Stomach (tissue), 9 donors: ENCODE data around the gene IRF4. TPM values are rescaled to one million over a fixed set of nuclear protein-coding genes. Genes with fewer than 3 reads are reported as not detected.

ENCODE experiments used
- DNase-seq, 2 donors: peaks; one replicate each; pipeline versions ENCODE4 v3.0.0 to v3.0.0-alpha.2; 2013 to 2019
- H3K27ac ChIP-seq, 5 donors: fragments of 200-600 bp in 4 of 5; sonication (generic) in 4 of 5; one replicate each; pipeline ENCODE4 v1.5.1; 2013 to 2019; ENCODE audit warnings: mild to moderate bottlenecking in 1 of 5, moderate library complexity in 1 of 5
- H3K27me3 ChIP-seq, 3 donors: fragments of 200-600 bp; sonication (generic); one replicate each; pipeline ENCODE4 v1.5.1; 2017 to 2019; ENCODE audit warnings: mixed run types in 1 of 3
- H3K36me3 ChIP-seq, 4 donors: fragments of 200-600 bp; sonication (generic); 1 replicate in 3 of 4; 2 replicates in 1 of 4; pipeline ENCODE4 v1.5.1; 2016 to 2019
- H3K4me1 ChIP-seq, 4 donors: fragments of 200-600 bp; sonication (generic); one replicate each; pipeline ENCODE4 v1.5.1; 2016 to 2019
- H3K4me3 ChIP-seq, 4 donors: fragments of 200-600 bp; sonication (generic) in 3 of 4; one replicate each; pipeline ENCODE4 v1.5.1; 2016 to 2019; ENCODE audit warnings: mild to moderate bottlenecking in 1 of 4
- H3K9me3 ChIP-seq, 4 donors: fragments of 200-600 bp; sonication (generic); one replicate each; pipeline ENCODE4 v1.5.1; 2016 to 2019
- EP300 ChIP-seq: sonication (generic); formaldehyde crosslinking; IDR thresholded peaks from one replicate; pipeline ENCODE4 v1.6.1; 2017; ENCODE audit warnings: antibody characterized with exemption
- POLR2A ChIP-seq, 4 donors: fragments of 450-650 bp; IDR thresholded peaks; one replicate each; pipeline ENCODE4 v1.6.1; 2016; ENCODE audit warnings: antibody characterized with exemption in 4 of 4, control low read depth in 2 of 4, mild to moderate bottlenecking in 1 of 4, moderate library complexity in 1 of 4
- POLR2AphosphoS5 ChIP-seq, 3 donors: sonication (generic); formaldehyde crosslinking; IDR thresholded peaks; one replicate each; pipeline ENCODE4 v1.6.1; 2016; ENCODE audit warnings: antibody characterized with exemption in 3 of 3
- WGBS, 5 donors: extraction: QIAGEN DNeasy Blood & Tissue Kit in 3 of 5; methylation state at CpG; one replicate each; pipeline versions ENCODE4 v1.1.5 to v1.1.7; 2013 to 2018; 5-methylcytosine and 5-hydroxymethylcytosine counted together
- intact Hi-C: fragments of 100-400 bp; cut with DNase I; formaldehyde crosslinking; loops from one replicate; pipeline ENCODE4 v1.15.1; 2023; ENCODE audit warnings: low total_unique reads
- polyA plus RNA-seq, 3 donors: library from polyadenylated mRNA; stranded (reverse); fragments of 200-250 nt; gene quantifications; one replicate each; pipeline ENCODE4 v1.2.3, GENCODE V29; 2013
- total RNA-seq, 5 donors: library from RNA; depleted of rRNA; stranded (reverse); fragments of >200 nt; gene quantifications; one replicate each; pipeline versions ENCODE4 v1.1.0 to v1.2.3, GENCODE V29; 2014 to 2016
- TF ChIP-seq, protein P1 (sequence below), 7 experiments: fragments of 450-650 bp in 4 of 7; fragments of 200-600 bp in 3 of 7; sonication (generic) in 3 of 7; IDR thresholded peaks; one replicate each; pipeline ENCODE4 v1.5.1; 2016 to 2019; ENCODE audit warnings: antibody characterized with exemption in 7 of 7, control low read depth in 2 of 7, mild to moderate bottlenecking in 1 of 7
- donor health status: healthy with polysubstance abuse.
- donor health status: Bipolar disorder and iron deficiency.
- donor health status: healthy.

The IRF4 gene
- total and polyA plus RNA-seq, 8 donors, result 0.48 to 7.0 (median 2.6) TPM; not detected in 1

GRCh38 chr6:401994-402640, 10.6 kb downstream of the IRF4 start:
- Histone ChIP-seq H3K9me3 (no peaks in the 10 kb centered on the region), H3K36me3 (no peaks in the 10 kb centered on the region), H3K4me1 (no peaks in the 10 kb centered on the region), H3K27me3 (peaks cover 0 to 51% (median 17%) of the 10 kb centered on the region in 3 donors), H3K4me3 (no peak overlapping the region), H3K27ac (no peak overlapping the region)
- DNase-seq, result no peak
- intact Hi-C loops, result no loop called here
- 75 to 89% (median 86%) methylated on average over 14 of the region's 14 CpGs for WGBS, 5 donors
- TF ChIP-seq POLR2A (IDR thresholded peaks at IDR 0.05) (no peak), EP300 (no peak), POLR2AphosphoS5 (IDR thresholded peaks at IDR 0.05) (no peak)
- TF ChIP-seq, protein P1, sequence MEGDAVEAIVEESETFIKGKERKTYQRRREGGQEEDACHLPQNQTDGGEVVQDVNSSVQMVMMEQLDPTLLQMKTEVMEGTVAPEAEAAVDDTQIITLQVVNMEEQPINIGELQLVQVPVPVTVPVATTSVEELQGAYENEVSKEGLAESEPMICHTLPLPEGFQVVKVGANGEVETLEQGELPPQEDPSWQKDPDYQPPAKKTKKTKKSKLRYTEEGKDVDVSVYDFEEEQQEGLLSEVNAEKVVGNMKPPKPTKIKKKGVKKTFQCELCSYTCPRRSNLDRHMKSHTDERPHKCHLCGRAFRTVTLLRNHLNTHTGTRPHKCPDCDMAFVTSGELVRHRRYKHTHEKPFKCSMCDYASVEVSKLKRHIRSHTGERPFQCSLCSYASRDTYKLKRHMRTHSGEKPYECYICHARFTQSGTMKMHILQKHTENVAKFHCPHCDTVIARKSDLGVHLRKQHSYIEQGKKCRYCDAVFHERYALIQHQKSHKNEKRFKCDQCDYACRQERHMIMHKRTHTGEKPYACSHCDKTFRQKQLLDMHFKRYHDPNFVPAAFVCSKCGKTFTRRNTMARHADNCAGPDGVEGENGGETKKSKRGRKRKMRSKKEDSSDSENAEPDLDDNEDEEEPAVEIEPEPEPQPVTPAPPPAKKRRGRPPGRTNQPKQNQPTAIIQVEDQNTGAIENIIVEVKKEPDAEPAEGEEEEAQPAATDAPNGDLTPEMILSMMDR (IDR thresholded peaks at IDR 0.05), result no peak

DNA sequence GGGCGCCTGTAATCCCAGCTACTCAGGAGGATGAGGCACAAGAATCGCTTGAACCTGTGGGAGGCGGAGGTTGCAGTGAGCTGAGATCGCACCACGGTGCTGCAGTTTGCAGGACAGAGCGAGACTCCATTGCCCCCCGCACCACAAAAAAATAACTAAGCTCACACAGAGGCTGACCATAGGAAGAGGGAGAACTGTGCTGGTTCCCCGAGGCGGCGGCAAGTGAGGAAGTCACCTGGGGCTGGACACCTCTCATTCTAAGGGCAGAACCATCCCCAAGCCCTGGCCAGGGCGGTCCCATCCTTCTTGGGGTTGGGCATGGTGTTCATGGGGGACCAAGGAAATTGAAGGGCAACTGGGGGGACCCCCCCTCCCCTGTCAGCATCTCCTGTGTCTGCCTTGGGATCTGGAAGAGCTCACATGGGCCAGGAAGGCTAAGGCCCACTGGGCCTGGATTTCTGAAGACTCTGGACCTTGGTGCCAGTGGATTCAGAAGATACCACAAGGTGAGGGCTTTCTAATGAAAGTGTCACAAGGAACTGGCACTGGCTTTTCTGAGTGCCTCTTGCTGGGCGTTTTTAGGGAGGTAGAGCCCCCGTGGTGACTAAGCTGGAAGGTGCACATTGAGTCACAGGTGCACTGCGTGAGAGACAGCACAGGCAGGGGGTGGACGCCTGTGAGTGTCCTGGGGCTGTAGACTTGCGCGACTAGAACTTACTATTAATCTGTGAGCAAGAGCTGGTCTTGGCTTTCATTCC, 11.5 kb downstream of the IRF4 start:
- Histone ChIP-seq H3K4me3 (no peak overlapping the region), H3K27ac (no peak overlapping the region), H3K36me3 (no peaks in the 10 kb centered on the region), H3K4me1 (no peaks in the 10 kb centered on the region), H3K27me3 (peaks cover 0 to 42% (median 17%) of the 10 kb centered on the region in 3 donors), H3K9me3 (no peaks in the 10 kb centered on the region)
- DNase-seq, result no peak
- TF ChIP-seq POLR2A (IDR thresholded peaks at IDR 0.05) (no peak), EP300 (no peak), POLR2AphosphoS5 (IDR thresholded peaks at IDR 0.05) (no peak)
- TF ChIP-seq, protein P1 (IDR thresholded peaks at IDR 0.05), result no peak
- intact Hi-C loops, result no loop called here
- 72 to 86% (median 82%) methylated on average over 17 of the region's 17 CpGs for WGBS, 5 donors

- H3K36me3 ChIP-seq, result no peaks in the 10 kb centered on the region
- no peaks in the 10 kb centered on the region for H3K4me1 ChIP-seq
- WGBS, 5 donors, result 50 to 69% (median 57%) methylated on average over 19 of the region's 19 CpGs
- intact Hi-C loops, result no loop called here
- no peak overlapping the region for H3K27ac ChIP-seq
- no peak overlapping the region for H3K4me3 ChIP-seq
- no peak for TF ChIP-seq POLR2A (IDR thresholded peaks at IDR 0.05)
- DNase-seq, result no peak
- peaks cover 0 to 34% (median 11%) of the 10 kb centered on the region in 3 donors for H3K27me3 ChIP-seq
- H3K9me3 ChIP-seq, result no peaks in the 10 kb centered on the region
Measured at GRCh38 chr6:403659-404655, 12.4 kb downstream of the IRF4 start.

DNA sequence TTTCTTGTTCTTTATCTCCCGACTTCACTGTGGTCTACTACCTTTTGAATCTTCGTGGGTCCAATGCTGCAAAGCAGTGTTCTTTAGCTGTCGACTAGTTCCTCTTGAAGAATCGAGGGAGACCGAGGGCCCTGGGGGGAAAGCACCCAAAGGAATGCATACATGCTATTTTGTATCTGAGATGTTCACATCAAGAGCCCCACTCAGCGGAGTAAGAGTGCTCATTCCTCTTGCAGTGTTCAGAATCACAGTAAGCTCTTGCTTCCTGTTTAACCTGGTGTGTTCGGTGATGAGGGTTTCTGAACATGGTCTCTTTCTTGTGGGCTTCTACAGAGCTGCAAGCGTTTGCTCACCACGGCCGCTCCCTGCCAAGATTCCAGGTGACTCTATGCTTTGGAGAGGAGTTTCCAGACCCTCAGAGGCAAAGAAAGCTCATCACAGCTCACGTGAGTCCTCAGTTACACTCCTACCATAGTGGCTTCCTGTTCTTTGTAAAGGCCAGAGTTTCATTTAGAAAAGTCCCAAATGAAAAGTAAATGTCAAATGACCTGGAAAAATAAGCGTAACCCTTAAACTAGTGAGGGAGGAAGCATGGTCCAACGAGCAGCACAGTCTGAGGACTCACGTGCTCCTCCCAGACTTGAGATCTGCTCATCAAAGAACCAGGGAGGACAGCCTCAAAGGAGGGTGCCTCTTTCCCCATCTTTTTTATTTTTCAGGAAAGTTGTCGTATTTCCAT, 13.3 kb downstream of the IRF4 start:
- H3K4me1 ChIP-seq, result no peaks in the 10 kb centered on the region
- no peaks in the 10 kb centered on the region for H3K9me3 ChIP-seq
- H3K27me3 ChIP-seq, result peaks cover 0 to 33% (median 11%) of the 10 kb centered on the region in 3 donors
- WGBS, 5 donors, result 83 to 87% (median 84%) methylated on average over 15 of the region's 15 CpGs
- H3K4me3 ChIP-seq, result no peak overlapping the region
- H3K36me3 ChIP-seq, result no peaks in the 10 kb centered on the region
- DNase-seq, result no peak
- intact Hi-C loops, result no loop called here
- TF ChIP-seq POLR2A (IDR thresholded peaks at IDR 0.05) (no peak), POLR2AphosphoS5 (IDR thresholded peaks at IDR 0.05) (no peak), EP300 (no peak)
- TF ChIP-seq, protein P1 (IDR thresholded peaks at IDR 0.05), result no peak
- no peak overlapping the region for H3K27ac ChIP-seq
